AML-193 (cell line): Measurements from ENCODE around the gene DBP.
"Not testable (repeated sequence)": the region's sequence is repeated elsewhere in the genome, so short reads cannot be mapped to it uniquely, and the experiment has no call there.

ENCODE experiments used
- DNase-seq, 2 experiments: peaks; one replicate each; lab custom pipeline; 2025; lab: John Stamatoyannopoulos, UW

The DBP gene

GRCh38 chr19:48636859-48637448 is at the start of gene DBP:
DBP (minus strand) TSS chr19:48637379; CDS start chr19:48636994, 385 bp downstream.
- no peak for DNase-seq

- DNase-seq: not testable (repeated sequence)
Measured at GRCh38 chr19:48686637-48687036, 49.5 kb upstream of the DBP start.

GRCh38 chr19:48686088-48686487 is 48.9 kb upstream of the DBP start:
- no peak for DNase-seq

GRCh38 chr19:48685583-48685982 is 48.4 kb upstream of the DBP start:
- DNase-seq: no peak

- DNase-seq: no peak
Measured at GRCh38 chr19:48683349-48683748, 46.2 kb upstream of the DBP start.

GRCh38 chr19:48681127-48681470 is 43.9 kb upstream of the DBP start:
- no peak for DNase-seq

- DNase-seq: no peak
Measured at GRCh38 chr19:48680436-48681126, 43.4 kb upstream of the DBP start.

GRCh38 chr19:48680006-48680405 is 42.8 kb upstream of the DBP start:
- DNase-seq: not testable (repeated sequence)

- DNase-seq: no peak
Measured at GRCh38 chr19:48678201-48678600, 41.0 kb upstream of the DBP start.

GRCh38 chr19:48676887-48677286 is 39.7 kb upstream of the DBP start:
- no peak for DNase-seq

GRCh38 chr19:48676487-48676886 is 39.3 kb upstream of the DBP start:
- no peak for DNase-seq

- DNase-seq: peak; percentile 56 to 60
Measured at GRCh38 chr19:48674921-48675824, 38.0 kb upstream of the DBP start.

GRCh38 chr19:48674216-48674809 is 37.1 kb upstream of the DBP start:
- DNase-seq: no peak

GRCh38 chr19:48673436-48674100 is 36.4 kb upstream of the DBP start:
- DNase-seq: no peak

- no peak for DNase-seq
Measured at GRCh38 chr19:48672994-48673393, 35.8 kb upstream of the DBP start, which contains the start of gene NTN5. NTN5 (minus strand) TSS chr19:48673017; CDS start chr19:48670986, 2,031 bp downstream.

GRCh38 chr19:48671446-48671995 is 34.3 kb upstream of the DBP start:
- DNase-seq: no peak

GRCh38 chr19:48670699-48671445 is 33.7 kb upstream of the DBP start:
- DNase-seq: no peak

GRCh38 chr19:48669903-48670668 is 32.9 kb upstream of the DBP start:
- DNase-seq: no peak

GRCh38 chr19:48668761-48669160 is 31.6 kb upstream of the DBP start:
- no peak for DNase-seq

GRCh38 chr19:48668332-48668731 is 31.2 kb upstream of the DBP start:
- DNase-seq: no peak
